H1 (cell line): Measurements from ENCODE around the gene CCDC7. TPM values are rescaled to one million over a fixed set of nuclear protein-coding genes. Genes with fewer than 3 reads are reported as not detected.

Source experiments
- CTCF ChIA-PET: fragments of 300-600 bp; sonication (Branson Sonifier 250); formaldehyde crosslinking; loops from one replicate; lab custom pipeline; 2021; ENCODE audit not compliant: partially characterized antibody; lab: Charles Lee
- POLR2A ChIA-PET: fragments of 300-600 bp; sonication (Branson Sonifier 250); formaldehyde crosslinking; loops from one replicate; lab custom pipeline; 2021; ENCODE audit warnings: inconsistent platforms; ENCODE audit not compliant: partially characterized antibody; lab: Charles Lee
- DNase-seq, 2 experiments: peaks; one replicate each; pipeline versions ENCODE4 v3.0.0 to v3.0.0-alpha.2; 2010 to 2022; ENCODE audit warnings: low spot score in 2 of 2, low read depth in 1 of 2, mixed read lengths in 1 of 2
- FAIRE-seq: peaks from 2 replicates; lab custom pipeline; 2011; peaks lifted over from hg19 to GRCh38; lab: Jason Lieb, UNC
- H2AFZ ChIP-seq: 2 replicates; pipeline ENCODE4 v1.8.1; 2012; ENCODE audit warnings: low read length, inconsistent platforms
- H2AK5ac ChIP-seq: 2 replicates; pipeline ENCODE4 v1.6.1; 2013; ENCODE audit warnings: low read depth, low read length
- H2BK120ac ChIP-seq: replicated peaks from 2 replicates; pipeline ENCODE3; 2013; ENCODE audit warnings: low read depth, low read length, inconsistent platforms
- H2BK12ac ChIP-seq: 2 replicates; pipeline ENCODE4 v1.6.1; 2013; ENCODE audit warnings: low read depth, low read length
- H2BK15ac ChIP-seq: 2 replicates; pipeline ENCODE4 v1.6.1; 2013; ENCODE audit warnings: low read length
- H2BK20ac ChIP-seq: 2 replicates; pipeline ENCODE4 v1.6.1; 2013; ENCODE audit warnings: low read length
- H2BK5ac ChIP-seq: 2 replicates; pipeline ENCODE4 v1.6.1; 2013; ENCODE audit warnings: low read depth, low read length
- H3K14ac ChIP-seq: 2 replicates; pipeline ENCODE4 v1.6.1; 2013; ENCODE audit warnings: inconsistent platforms; ENCODE audit not compliant: insufficient read length
- H3K18ac ChIP-seq: 2 replicates; pipeline ENCODE4 v1.6.1; 2013; ENCODE audit warnings: low read length; ENCODE audit errors: extremely low read depth
- H3K23ac ChIP-seq: 2 replicates; pipeline ENCODE4 v1.6.1; 2013; ENCODE audit warnings: inconsistent platforms; ENCODE audit not compliant: insufficient read length
- H3K23me2 ChIP-seq: 2 replicates; pipeline ENCODE4 v1.6.1; 2013; ENCODE audit warnings: low read depth, low read length
- H3K27ac ChIP-seq: 2 replicates; pipeline ENCODE4 v1.6.1; 2011; ENCODE audit warnings: low read depth, low read length, inconsistent platforms
- H3K27me3 ChIP-seq, 4 experiments: replicated peaks in 1 of 4; 1 replicate in 1 of 4; 2 replicates in 3 of 4; pipeline versions ENCODE4 v1.6.1 to v1.8.1; 2011 to 2013; ENCODE audit warnings: low read length in 3 of 4, mild to moderate bottlenecking in 3 of 4, inconsistent platforms in 2 of 4, mixed read lengths in 2 of 4, moderate library complexity in 1 of 4; ENCODE audit not compliant: control insufficient read depth in 3 of 4, insufficient read depth in 3 of 4; ENCODE audit errors: extremely low read depth in 1 of 4
- H3K36me3 ChIP-seq, 4 experiments: 2 replicates each; pipeline versions ENCODE4 v1.6.1 to v1.8.1; 2011 to 2013; ENCODE audit warnings: mild to moderate bottlenecking in 4 of 4, low read length in 3 of 4, moderate library complexity in 2 of 4, control low read depth in 1 of 4, inconsistent platforms in 1 of 4; ENCODE audit not compliant: insufficient read depth in 4 of 4, control insufficient read depth in 2 of 4
- H3K4ac ChIP-seq: replicated peaks from 2 replicates; pipeline ENCODE3; 2013; ENCODE audit warnings: low read length, low read depth, mixed read lengths, inconsistent platforms; ENCODE audit not compliant: insufficient read length
- H3K4me1 ChIP-seq, 4 experiments: replicated peaks in 1 of 4; 1 replicate in 1 of 4; 2 replicates in 3 of 4; pipeline versions ENCODE4 v1.6.1 to v1.8.1; 2011 to 2013; ENCODE audit warnings: low read length in 3 of 4, inconsistent platforms in 2 of 4, mixed read lengths in 1 of 4; ENCODE audit not compliant: insufficient read depth in 4 of 4, control insufficient read depth in 3 of 4
- H3K4me2 ChIP-seq, 2 experiments: 2 replicates each; pipeline versions ENCODE4 v1.6.1 to v1.8.1; 2011 to 2013; ENCODE audit warnings: low read depth in 2 of 2, low read length in 2 of 2, control low read depth in 1 of 2, inconsistent platforms in 1 of 2, mild to moderate bottlenecking in 1 of 2; ENCODE audit not compliant: insufficient read depth in 1 of 2
- H3K4me3 ChIP-seq, 4 experiments: fragments of 200-600, 300-600 bp in 1 of 4; sonication (generic), shearing (Covaris generic), sonication (Bioruptor Twin) in 1 of 4; 2 replicates each; pipeline versions ENCODE4 v1.5.1 to v1.8.1; 2011 to 2016; ENCODE audit warnings: low read length in 4 of 4, low read depth in 3 of 4, control low read depth in 2 of 4, inconsistent platforms in 2 of 4, mild to moderate bottlenecking in 2 of 4, mixed read lengths in 1 of 4, moderate library complexity in 1 of 4; ENCODE audit not compliant: insufficient read depth in 2 of 4; ENCODE audit errors: extremely low read depth in 1 of 4
- H3K56ac ChIP-seq: replicated peaks from 2 replicates; pipeline ENCODE3; 2013; ENCODE audit warnings: low read depth, mild to moderate bottlenecking, mixed read lengths, low read length, inconsistent platforms; ENCODE audit not compliant: insufficient read length
- H3K79me1 ChIP-seq: 2 replicates; pipeline ENCODE4 v1.6.1; 2013; ENCODE audit warnings: low read depth, low read length, control low read depth
- H3K79me2 ChIP-seq, 2 experiments: 2 replicates each; pipeline versions ENCODE4 v1.6.1 to v1.8.1; 2012 to 2013; ENCODE audit warnings: low read length in 2 of 2, mild to moderate bottlenecking in 2 of 2, inconsistent platforms in 1 of 2; ENCODE audit not compliant: insufficient read depth in 2 of 2, control insufficient read depth in 1 of 2
- H3K9ac ChIP-seq, 4 experiments: replicated peaks in 1 of 4; 1 replicate in 1 of 4; 2 replicates in 3 of 4; pipeline versions ENCODE4 v1.6.1 to v1.8.1; 2011 to 2013; ENCODE audit warnings: low read depth in 3 of 4, low read length in 3 of 4, control low read depth in 2 of 4, mild to moderate bottlenecking in 2 of 4, moderate library complexity in 2 of 4, inconsistent platforms in 1 of 4; ENCODE audit errors: extremely low read depth in 1 of 4
- H3K9me3 ChIP-seq, 2 experiments: 2 replicates each; pipeline versions ENCODE4 v1.6.1 to v1.8.1; 2012 to 2013; ENCODE audit warnings: mild to moderate bottlenecking in 2 of 2, moderate library complexity in 2 of 2, control low read depth in 1 of 2, inconsistent platforms in 1 of 2, low read depth in 1 of 2, low read length in 1 of 2, mixed read lengths in 1 of 2; ENCODE audit not compliant: insufficient read depth in 2 of 2
- H4K20me1 ChIP-seq, 2 experiments: replicated peaks in 1 of 2; 2 replicates each; pipeline versions ENCODE3 to v1.8.1; 2011 to 2013; ENCODE audit warnings: inconsistent platforms in 2 of 2, low read length in 2 of 2, mild to moderate bottlenecking in 1 of 2; ENCODE audit not compliant: insufficient read depth in 2 of 2, control insufficient read depth in 1 of 2
- H4K5ac ChIP-seq: 2 replicates; pipeline ENCODE4 v1.6.1; 2013; ENCODE audit warnings: low read length, low read depth, mixed read lengths, inconsistent platforms; ENCODE audit not compliant: insufficient read length
- H4K8ac ChIP-seq: 2 replicates; pipeline ENCODE4 v1.8.0; 2013; ENCODE audit warnings: mild to moderate bottlenecking, moderate library complexity, low read length, inconsistent platforms; ENCODE audit not compliant: insufficient read depth; ENCODE audit errors: extremely low read depth
- H4K91ac ChIP-seq: replicated peaks from 2 replicates; pipeline ENCODE3; 2013; ENCODE audit warnings: low read length, mixed read lengths, inconsistent platforms; ENCODE audit not compliant: insufficient read length
- ATF3 ChIP-seq: IDR thresholded peaks from 2 replicates; pipeline ENCODE4 v1.6.1; 2011; ENCODE audit warnings: low read depth, mild to moderate bottlenecking, low read length; ENCODE audit not compliant: insufficient read depth
- EZH2 ChIP-seq: fragments of 200-600 bp; sonication (generic); IDR thresholded peaks from 2 replicates; pipeline ENCODE4 v1.7.1; 2012; ENCODE audit warnings: low read depth, mild to moderate bottlenecking, moderate library complexity, low read length, inconsistent platforms; ENCODE audit not compliant: severe bottlenecking
- GABPA ChIP-seq: IDR thresholded peaks from 2 replicates; pipeline ENCODE4 v1.6.1; 2011; ENCODE audit warnings: mild to moderate bottlenecking, low read length, moderate library complexity, borderline replicate concordance; ENCODE audit not compliant: insufficient read depth
- HDAC6 ChIP-seq: IDR thresholded peaks from one replicate; pipeline ENCODE4 v1.7.1; 2012; ENCODE audit warnings: low read depth, mild to moderate bottlenecking, inconsistent platforms, low read length, moderate library complexity
- JUND ChIP-seq: IDR thresholded peaks from 2 replicates; pipeline ENCODE4 v1.6.1; 2011; ENCODE audit warnings: mild to moderate bottlenecking, improper control_type of control experiment, low read length
- KDM4A ChIP-seq: IDR thresholded peaks from one replicate; pipeline ENCODE4 v1.7.1; 2012; ENCODE audit warnings: low read depth, mild to moderate bottlenecking, moderate library complexity, low read length, inconsistent platforms; ENCODE audit not compliant: severe bottlenecking
- NANOG ChIP-seq: IDR thresholded peaks from 2 replicates; pipeline ENCODE4 v1.6.1; 2011; ENCODE audit warnings: low read length, low read depth, mild to moderate bottlenecking, inconsistent platforms; ENCODE audit not compliant: insufficient read depth, poor library complexity, severe bottlenecking
- PHF8 ChIP-seq: fragments of 200-600 bp; sonication (generic); conservative IDR thresholded peaks from 2 replicates; pipeline ENCODE4 v1.7.1; 2012; ENCODE audit warnings: low read depth, mild to moderate bottlenecking, inconsistent platforms, low read length, moderate library complexity
- RAD21 ChIP-seq, 2 experiments: IDR thresholded peaks in 1 of 2; conservative IDR thresholded peaks in 1 of 2; 2 replicates each; pipeline ENCODE4 v1.6.1; 2011; ENCODE audit warnings: low read depth in 2 of 2, low read length in 2 of 2, improper control_type of control experiment in 1 of 2, inconsistent platforms in 1 of 2, mild to moderate bottlenecking in 1 of 2, moderate library complexity in 1 of 2
- SIRT6 ChIP-seq: IDR thresholded peaks from one replicate; pipeline ENCODE4 v1.7.1; 2012; ENCODE audit warnings: low read length, inconsistent platforms
- TAF7 ChIP-seq: optimal IDR thresholded peaks from 2 replicates; pipeline ENCODE3; 2011; ENCODE audit warnings: low read depth, mild to moderate bottlenecking, inconsistent platforms, low read length, moderate library complexity, borderline replicate concordance
- ZNF274 ChIP-seq: IDR thresholded peaks from 2 replicates; pipeline ENCODE4 v1.7.0; 2012; ENCODE audit warnings: low read length, borderline replicate concordance; ENCODE audit errors: extremely low read depth
- WGBS, 2 experiments: shearing (Covaris generic) in 1 of 2; methylation state at CpG; one replicate each; pipeline versions ENCODE4 v1.1.6 to v1.1.7; 2013 to 2015; ENCODE audit warnings: low lambda C conversion rate in 2 of 2, mixed read lengths in 2 of 2, inconsistent platforms in 1 of 2, low coverage in 1 of 2, missing lambda C conversion rate in 1 of 2; ENCODE audit not compliant: insufficient replicate concordance in 2 of 2, insufficient coverage in 1 of 2, insufficient read length in 1 of 2; ENCODE audit errors: extremely low coverage in 1 of 2, missing lambda C conversion rate in 1 of 2; 5-methylcytosine and 5-hydroxymethylcytosine counted together
- polyA plus RNA-seq, 7 experiments: library from polyadenylated mRNA; depleted of rRNA in 3 of 7; stranded (reverse) in 5 of 7; unstranded in 2 of 7; fragments of >200 nt in 5 of 7; fragments of 200-250 nt in 2 of 7; gene quantifications; 1 replicate in 5 of 7; 2 replicates in 1 of 7; 4 replicates in 1 of 7; pipeline versions ENCODE4 v1.2.1 to v1.2.3, GENCODE V29; 2011 to 2013; ENCODE audit warnings: missing spikeins in 2 of 7, mixed read lengths in 2 of 7
- total RNA-seq: library from RNA; stranded (reverse); fragmentation: NEBNext Ultra II Directional; extraction: Animal tissue kit (Norgen Biotek cat#: 25700); gene quantifications from 2 replicates; pipeline ENCODE4 v1.2.1, GENCODE V29; 2021

The CCDC7 gene
- total and polyA plus RNA-seq, 2 of the 8 experiments (the other 6 are each of a cell fraction or from before 2014, with no cell fraction given): 0.18 to 0.74 TPM

DNA sequence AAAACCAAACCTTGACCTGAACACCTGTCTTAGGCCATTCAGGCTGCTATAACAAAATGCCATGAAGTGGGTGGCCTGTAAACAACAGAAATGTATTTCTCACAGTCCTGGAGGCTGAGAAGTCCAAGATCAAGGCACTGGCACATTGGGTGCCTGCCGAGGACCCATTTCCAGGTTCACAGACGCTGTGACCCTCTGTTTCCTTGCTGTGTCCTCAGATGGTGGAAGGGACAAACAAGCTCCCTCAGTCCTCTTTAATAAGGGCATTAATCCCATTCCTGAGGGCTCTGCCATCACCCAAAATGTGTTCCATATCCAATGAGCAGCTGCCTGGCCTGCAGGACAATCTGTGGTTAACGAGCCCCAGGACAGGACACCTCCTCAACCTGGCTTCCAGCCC is 444.5 kb downstream of the CCDC7 start:
- H3K56ac ChIP-seq: no peak overlapping the region
- DNase-seq (no peak), FAIRE-seq (no peak)
- no peaks in the 10 kb centered on the region for H3K23me2 ChIP-seq
- no peaks in the 10 kb centered on the region for H3K36me3 ChIP-seq
- no peak overlapping the region for H2BK15ac ChIP-seq
- H3K79me2 ChIP-seq: no peaks in the 10 kb centered on the region
- peaks cover 0 to 7% (median 2%) of the 10 kb centered on the region in 4 experiments; a peak in 1 of 7 replicates for H3K4me1 ChIP-seq
- H2BK5ac ChIP-seq: no peak overlapping the region; the same call in 1 of the 2 replicates
- no peak overlapping the region for H3K4ac ChIP-seq
- CTCF ChIA-PET: interaction anchor here (3.1 kb wide), 1 partner anchor 119 kb away, joined by 11 read pairs; no protein-coding TSS in a partner anchor
- H4K91ac ChIP-seq: no peak overlapping the region
- H3K79me1 ChIP-seq: no peaks in the 10 kb centered on the region
- H3K27me3 ChIP-seq: no peaks in the 10 kb centered on the region
- no peaks in the 10 kb centered on the region for H4K20me1 ChIP-seq
- H3K27ac ChIP-seq: no peak overlapping the region
- no peak overlapping the region for H4K5ac ChIP-seq
- H2BK12ac ChIP-seq: no peak overlapping the region
- no peak overlapping the region for H3K23ac ChIP-seq
- H2AFZ ChIP-seq: no peak overlapping the region
- no peak overlapping the region for H2AK5ac ChIP-seq
- 82% methylated on average over 3 of the region's 3 CpGs; no CpG with 5 or more reads in 1 of the 2 experiments for WGBS, 2 experiments
- POLR2A ChIA-PET: no interaction called here
- no peak overlapping the region for H2BK120ac ChIP-seq
- no peak overlapping the region for H4K8ac ChIP-seq
- H2BK20ac ChIP-seq: no peak overlapping the region
- H3K4me2 ChIP-seq: no peak overlapping the region
- H3K9me3 ChIP-seq: no peaks in the 10 kb centered on the region
- no peak overlapping the region for H3K9ac ChIP-seq
- H3K18ac ChIP-seq: no peak overlapping the region
- no peak overlapping the region for H3K14ac ChIP-seq
- no peak overlapping the region for H3K4me3 ChIP-seq
- TF ChIP-seq KDM4A (no peak), GABPA (no peak), SIRT6 (no peak), EZH2 (no peak), ZNF274 (no peak), HDAC6 (no peak), JUND (no peak), TAF7 (no peak), ATF3 (no peak), NANOG (no peak), RAD21 (IDR thresholded peaks at IDR 0.05 in 1 of 2, conservative IDR thresholded peaks at IDR 0.05 in 1 of 2; ENCODE audit: low read depth in 2 of 2, low read length in 2 of 2) (no peak), PHF8 (no peak)
